Measurements from ENCODE around the gene ATRN.

The ATRN gene

GRCh38 chr20:3674447-3674846, 203.6 kb downstream of the ATRN start:
- Histone ChIP-seq H3K27me3 (ENCODE audit: insufficient read depth, low read length, poor library complexity) (peaks cover 9% of the 10 kb centered on the region), H3K9ac (ENCODE audit: low read depth, low read length) (no peak overlapping the region), H3K9me3 (ENCODE audit: insufficient read depth, low read length, severe bottlenecking) (no peaks in the 10 kb centered on the region), H3K79me2 (ENCODE audit: insufficient read depth, low read length) (no peaks in the 10 kb centered on the region), H3K36me3 (ENCODE audit: insufficient read depth, low read length) (no peaks in the 10 kb centered on the region), H4K20me1 (ENCODE audit: insufficient read depth, low read length) (peaks cover 25% of the 10 kb centered on the region), H2AFZ (ENCODE audit: low read depth, low read length) (no peak overlapping the region), H3K4me1 (ENCODE audit: insufficient read depth, low read length) (peaks cover 4% of the 10 kb centered on the region), H3K4me3 (ENCODE audit: low read depth in 1 of 2, low read length in 2 of 2) (no peak overlapping the region), H3K27ac (ENCODE audit: low read length) (no peak overlapping the region), H3K4me2 (ENCODE audit: insufficient read depth, low read length) (no peak overlapping the region)
- ATAC-seq (ENCODE audit: insufficient read depth, low read depth) = no peak
- TF ChIP-seq EZH2 (IDR thresholded peaks at IDR 0.05; ENCODE audit: borderline replicate concordance, low read depth, low read length, severe bottlenecking) (no peak), CTCF (IDR thresholded peaks at IDR 0.05; ENCODE audit: borderline replicate concordance, extremely low read depth, low read length, poor library complexity, severe bottlenecking) (no peak)
- DNase-seq = no peak

- Histone ChIP-seq H3K79me2 (ENCODE audit: insufficient read depth, low read length) (no peaks in the 10 kb centered on the region), H3K4me3 (ENCODE audit: low read depth in 1 of 2, low read length in 2 of 2) (no peak overlapping the region), H3K4me1 (ENCODE audit: insufficient read depth, low read length) (peaks cover 4% of the 10 kb centered on the region), H4K20me1 (ENCODE audit: insufficient read depth, low read length) (peaks cover 25% of the 10 kb centered on the region), H3K36me3 (ENCODE audit: insufficient read depth, low read length) (no peaks in the 10 kb centered on the region), H3K9me3 (ENCODE audit: insufficient read depth, low read length, severe bottlenecking) (no peaks in the 10 kb centered on the region), H3K4me2 (ENCODE audit: insufficient read depth, low read length) (no peak overlapping the region), H3K27ac (ENCODE audit: low read length) (no peak overlapping the region), H3K27me3 (ENCODE audit: insufficient read depth, low read length, poor library complexity) (peaks cover 12% of the 10 kb centered on the region), H2AFZ (ENCODE audit: low read depth, low read length) (no peak overlapping the region), H3K9ac (ENCODE audit: low read depth, low read length) (no peak overlapping the region)
- ATAC-seq (ENCODE audit: insufficient read depth, low read depth) (no peak), DNase-seq (no peak)
- peak; percentile 7 for TF ChIP-seq CTCF (IDR thresholded peaks at IDR 0.05; ENCODE audit: borderline replicate concordance, extremely low read depth, low read length, poor library complexity, severe bottlenecking)
- no peak for TF ChIP-seq EZH2 (IDR thresholded peaks at IDR 0.05; ENCODE audit: borderline replicate concordance, low read depth, low read length, severe bottlenecking)
Observed at GRCh38 chr20:3674995-3675900, 204.4 kb downstream of the ATRN start.

GRCh38 chr20:3677733-3678132, 206.9 kb downstream of the ATRN start:
- H4K20me1 ChIP-seq (ENCODE audit: insufficient read depth, low read length) = 0 out of 2 replicates have a peak, but pooled peaks cover 7% of the 10 kb centered on the region
- peaks cover 8% of the 10 kb centered on the region for H3K27me3 ChIP-seq (ENCODE audit: insufficient read depth, low read length, poor library complexity)

More at GRCh38 chr20:3677733-3678132, 206.9 kb downstream of the ATRN start:
- no peak for TF ChIP-seq CTCF (IDR thresholded peaks at IDR 0.05; ENCODE audit: borderline replicate concordance, extremely low read depth, low read length, poor library complexity, severe bottlenecking)
- no peak for TF ChIP-seq EZH2 (IDR thresholded peaks at IDR 0.05; ENCODE audit: borderline replicate concordance, low read depth, low read length, severe bottlenecking)
- Histone ChIP-seq H3K36me3 (ENCODE audit: insufficient read depth, low read length) (no peaks in the 10 kb centered on the region), H3K9me3 (ENCODE audit: insufficient read depth, low read length, severe bottlenecking) (no peaks in the 10 kb centered on the region), H3K4me3 (ENCODE audit: low read depth in 1 of 2, low read length in 2 of 2) (no peak overlapping the region), H3K27ac (ENCODE audit: low read length) (no peak overlapping the region), H2AFZ (ENCODE audit: low read depth, low read length) (no peak overlapping the region), H3K4me1 (ENCODE audit: insufficient read depth, low read length) (peaks cover 4% of the 10 kb centered on the region), H3K79me2 (ENCODE audit: insufficient read depth, low read length) (no peaks in the 10 kb centered on the region), H3K9ac (ENCODE audit: low read depth, low read length) (no peak overlapping the region), H3K4me2 (ENCODE audit: insufficient read depth, low read length) (no peak overlapping the region)
- ATAC-seq (ENCODE audit: insufficient read depth, low read depth) (no peak), DNase-seq (no peak)
